Esophagus mucosa (tissue), 1 donor: ENCODE measurements around the gene TTLL7. TPM values are rescaled to one million over a fixed set of nuclear protein-coding genes. Genes with fewer than 3 reads are reported as not detected.

Experiments
- total RNA-seq: library from RNA; stranded (reverse); gene quantifications from one replicate; pipeline ENCODE4 v1.2.4, GENCODE V29; 2023
- donor health status: DM: yes; HTN: yes; CAD: no.

Gene TTLL7
- total RNA-seq, 1 donor from 2014 or later: 2.2 TPM

Other genes with a start within 250 kb of the TTLL7 start
- 13.4 TPM for gene PRKACB, start 145.1 kb upstream of the TTLL7 start, total RNA-seq